SU-DHL-6 (cell line): Measurements from ENCODE around the gene TET2.

Experiments used
- H2AFZ ChIP-seq: fragments of 200-600 bp; sonication (generic); 2 replicates; pipeline ENCODE4 v1.6.1; 2014; ENCODE audit warnings: low read depth, mild to moderate bottlenecking, moderate library complexity, mixed read lengths, antibody characterized with exemption, low read length; ENCODE audit not compliant: severe bottlenecking
- H3F3A ChIP-seq: fragments of 200-600 bp; shearing (Covaris generic); 2 replicates; pipeline ENCODE4 v1.6.0; 2016; ENCODE audit warnings: antibody characterized with exemption, mild to moderate bottlenecking; ENCODE audit not compliant: insufficient read depth
- H3K27ac ChIP-seq: fragments of 200-600 bp; sonication (generic); 2 replicates; pipeline ENCODE4 v1.5.1; 2016; ENCODE audit warnings: low read depth, mild to moderate bottlenecking, low read length, moderate library complexity, mixed read lengths
- H3K27me3 ChIP-seq: fragments of 200-600 bp; sonication (generic), shearing (Covaris generic); 2 replicates; pipeline ENCODE4 v1.6.0; 2014; ENCODE audit warnings: mild to moderate bottlenecking, low read length
- H3K36me3 ChIP-seq: fragments of 200-600 bp; sonication (generic); 2 replicates; pipeline ENCODE4 v1.6.1; 2014; ENCODE audit warnings: mild to moderate bottlenecking, low read length, mixed read lengths
- H3K4me2 ChIP-seq: fragments of 300-600, 200-600 bp; shearing (Covaris generic), sonication (generic); 2 replicates; pipeline ENCODE4 v1.6.0; 2014; ENCODE audit warnings: low read length, low read depth, mild to moderate bottlenecking; ENCODE audit not compliant: poor library complexity, severe bottlenecking
- H3K4me3 ChIP-seq: fragments of 200-600 bp; sonication (generic); 2 replicates; pipeline ENCODE4 v1.5.1; 2014; ENCODE audit warnings: antibody characterized with exemption, low read length, mild to moderate bottlenecking, mixed read lengths; ENCODE audit not compliant: insufficient read depth, poor library complexity, severe bottlenecking
- H3K79me2 ChIP-seq: fragments of 200-600 bp; sonication (generic); 2 replicates; pipeline ENCODE4 v1.6.1; 2014; ENCODE audit warnings: mild to moderate bottlenecking, low read length, moderate library complexity; ENCODE audit not compliant: insufficient read depth
- H3K9ac ChIP-seq: fragments of 200-600 bp; sonication (generic); 2 replicates; pipeline ENCODE4 v1.7.0; 2014; ENCODE audit warnings: mild to moderate bottlenecking, low read length
- H3K9me2 ChIP-seq: fragments of 200-600 bp; sonication (generic); replicated peaks from 2 replicates; pipeline ENCODE4 v1.6.1; 2014; ENCODE audit warnings: low read length; ENCODE audit not compliant: insufficient read depth
- H3K9me3 ChIP-seq: fragments of 200-600 bp; sonication (generic); 2 replicates; pipeline ENCODE4 v1.6.1; 2014; ENCODE audit warnings: low read length, mixed read lengths; ENCODE audit not compliant: insufficient read depth
- H4K20me1 ChIP-seq: fragments of 200-600 bp; sonication (generic); 2 replicates; pipeline ENCODE4 v1.6.1; 2014; ENCODE audit warnings: low read depth, mild to moderate bottlenecking, antibody characterized with exemption, low read length, moderate library complexity, mixed read lengths
- EZH2phosphoT487 ChIP-seq: fragments of 200-600 bp; sonication (generic), shearing (Covaris generic); conservative IDR thresholded peaks from 2 replicates; pipeline ENCODE4 v1.6.1; 2018; ENCODE audit warnings: mild to moderate bottlenecking, antibody characterized with exemption, low read length, moderate library complexity, mixed read lengths
- TF ChIP-seq, protein P1 (sequence below): fragments of 200-600 bp; sonication (generic); IDR thresholded peaks from one replicate; pipeline ENCODE4 v1.5.1; 2017; ENCODE audit warnings: antibody characterized with exemption, mild to moderate bottlenecking, low read length, moderate library complexity; ENCODE audit not compliant: insufficient read depth, poor library complexity, severe bottlenecking

The TET2 gene

DNA sequence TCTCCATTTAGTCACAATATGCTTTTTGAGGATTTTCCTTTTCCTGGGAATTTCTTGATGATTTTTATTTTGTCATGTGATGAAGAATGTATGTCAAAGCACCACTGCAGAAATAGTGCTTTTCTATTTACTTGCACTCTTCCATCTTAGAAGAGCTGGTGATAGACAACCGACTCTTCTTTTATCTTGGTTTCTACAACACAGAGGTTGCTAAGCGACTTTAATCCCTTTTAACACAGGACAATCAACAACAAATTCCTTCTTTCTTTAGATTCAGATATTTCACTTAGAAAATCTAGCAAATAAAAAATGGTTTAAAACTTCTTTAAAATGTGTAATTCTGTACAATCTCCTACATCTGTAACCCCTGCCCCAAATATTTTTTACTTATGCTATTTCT is 34.6 kb downstream of the TET2 start:
- no peaks in the 10 kb centered on the region for H3K9me3 ChIP-seq
- H3F3A ChIP-seq = no peaks in the 10 kb centered on the region
- H3K27me3 ChIP-seq = no peaks in the 10 kb centered on the region
- H3K4me3 ChIP-seq = no peak overlapping the region
- no peak overlapping the region for H3K4me2 ChIP-seq
- H3K27ac ChIP-seq = no peak overlapping the region
- TF ChIP-seq EZH2phosphoT487 = no peak
- TF ChIP-seq, protein P1, sequence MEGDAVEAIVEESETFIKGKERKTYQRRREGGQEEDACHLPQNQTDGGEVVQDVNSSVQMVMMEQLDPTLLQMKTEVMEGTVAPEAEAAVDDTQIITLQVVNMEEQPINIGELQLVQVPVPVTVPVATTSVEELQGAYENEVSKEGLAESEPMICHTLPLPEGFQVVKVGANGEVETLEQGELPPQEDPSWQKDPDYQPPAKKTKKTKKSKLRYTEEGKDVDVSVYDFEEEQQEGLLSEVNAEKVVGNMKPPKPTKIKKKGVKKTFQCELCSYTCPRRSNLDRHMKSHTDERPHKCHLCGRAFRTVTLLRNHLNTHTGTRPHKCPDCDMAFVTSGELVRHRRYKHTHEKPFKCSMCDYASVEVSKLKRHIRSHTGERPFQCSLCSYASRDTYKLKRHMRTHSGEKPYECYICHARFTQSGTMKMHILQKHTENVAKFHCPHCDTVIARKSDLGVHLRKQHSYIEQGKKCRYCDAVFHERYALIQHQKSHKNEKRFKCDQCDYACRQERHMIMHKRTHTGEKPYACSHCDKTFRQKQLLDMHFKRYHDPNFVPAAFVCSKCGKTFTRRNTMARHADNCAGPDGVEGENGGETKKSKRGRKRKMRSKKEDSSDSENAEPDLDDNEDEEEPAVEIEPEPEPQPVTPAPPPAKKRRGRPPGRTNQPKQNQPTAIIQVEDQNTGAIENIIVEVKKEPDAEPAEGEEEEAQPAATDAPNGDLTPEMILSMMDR = no peak
- H2AFZ ChIP-seq = no peak overlapping the region
- H3K36me3 ChIP-seq = no peaks in the 10 kb centered on the region
- no peaks in the 10 kb centered on the region for H3K79me2 ChIP-seq
- H3K9ac ChIP-seq = no peak overlapping the region
- no peaks in the 10 kb centered on the region for H4K20me1 ChIP-seq
- no peaks in the 10 kb centered on the region for H3K9me2 ChIP-seq

DNA sequence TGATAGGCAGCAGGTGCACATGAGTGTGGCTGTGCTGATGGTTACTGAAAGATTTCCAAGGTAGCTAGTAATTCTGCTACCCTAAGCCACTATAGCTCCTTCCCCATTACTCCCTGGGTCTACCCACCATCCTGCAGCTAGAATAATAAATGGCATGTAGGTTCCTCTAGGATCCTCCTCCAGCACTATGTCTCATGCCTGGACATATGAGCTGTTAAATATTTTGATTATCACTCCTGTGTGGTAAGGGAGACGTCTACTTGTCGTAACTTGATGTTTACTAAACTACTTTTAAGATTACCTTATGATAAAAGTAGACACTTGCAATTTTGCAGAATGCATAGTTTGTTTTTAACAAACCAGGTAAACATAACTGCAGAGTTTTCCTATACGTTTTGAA is 35.5 kb downstream of the TET2 start:
- Histone ChIP-seq H3K9ac (no peak overlapping the region), H3K36me3 (no peaks in the 10 kb centered on the region), H3K27ac (no peak overlapping the region), H3K27me3 (no peaks in the 10 kb centered on the region), H3K4me3 (no peak overlapping the region), H3K9me3 (no peaks in the 10 kb centered on the region), H3F3A (no peaks in the 10 kb centered on the region), H4K20me1 (no peaks in the 10 kb centered on the region), H2AFZ (no peak overlapping the region), H3K79me2 (no peaks in the 10 kb centered on the region), H3K9me2 (no peaks in the 10 kb centered on the region), H3K4me2 (no peak overlapping the region)
- TF ChIP-seq, protein P1 = no peak

DNA sequence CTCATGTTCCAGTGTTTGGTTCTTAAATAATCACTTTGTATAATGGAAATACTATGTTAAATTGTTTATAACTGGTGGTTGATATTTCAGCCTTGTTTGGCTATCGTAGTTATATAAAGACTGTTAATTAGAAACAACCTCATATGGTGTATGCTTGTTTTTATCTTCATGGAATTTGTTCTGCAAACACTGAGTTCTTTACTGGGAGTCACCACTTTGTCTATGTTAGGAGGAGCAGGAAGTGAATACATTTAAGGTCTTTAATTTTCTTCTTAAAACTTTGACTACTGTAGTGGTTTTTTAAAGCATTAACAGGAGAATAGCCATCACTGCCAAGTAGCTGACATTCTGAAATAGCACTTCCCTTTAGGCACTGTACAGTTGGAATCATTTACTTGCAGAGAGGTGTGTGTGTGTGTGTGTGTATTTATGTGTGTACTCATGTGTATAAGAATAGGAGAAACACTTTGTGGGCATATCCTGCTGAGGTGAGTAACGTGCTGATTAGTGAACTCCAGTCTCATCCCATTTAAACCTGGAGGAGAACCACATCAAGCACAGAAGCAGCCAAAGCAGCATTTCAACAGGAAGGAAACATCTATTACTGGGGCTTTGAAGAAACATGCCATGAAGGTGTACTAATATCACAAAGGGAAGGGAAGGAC is 37.8 kb downstream of the TET2 start:
- H3K79me2 ChIP-seq = no peaks in the 10 kb centered on the region

More for the DNA sequence above, 37.8 kb downstream of the TET2 start:
- Histone ChIP-seq H3K36me3 (no peaks in the 10 kb centered on the region), H3K27me3 (no peaks in the 10 kb centered on the region), H3F3A (no peaks in the 10 kb centered on the region), H3K9ac (no peak overlapping the region), H3K4me3 (no peak overlapping the region), H2AFZ (no peak overlapping the region), H3K9me2 (no peaks in the 10 kb centered on the region), H3K27ac (no peak overlapping the region), H3K9me3 (no peaks in the 10 kb centered on the region), H3K4me2 (no peak overlapping the region), H4K20me1 (no peaks in the 10 kb centered on the region)
- no peak for TF ChIP-seq EZH2phosphoT487
- TF ChIP-seq, protein P1 = no peak
